ENCODE data around the gene CLEC16A.

Gene CLEC16A

GRCh38 chr16:10911267-10911666 is 33.1 kb upstream of the CLEC16A start:
- Histone ChIP-seq H3K27ac (peak overlapping the region; percentile 91), H3K36me3 (peaks cover 81% of the 10 kb centered on the region), H3K4me2 (peak overlapping the region; percentile 80), H4K20me1 (peaks cover 83% of the 10 kb centered on the region), H3K9ac (no peak overlapping the region; the same call in 1 of the 2 replicates), H3K9me3 (peaks cover 11% of the 10 kb centered on the region; the same call in 1 of the 2 replicates), H3K4me3 (no peak overlapping the region), H3K27me3 (no peaks in the 10 kb centered on the region), H3K4me1 (peaks cover 84% of the 10 kb centered on the region)
- no peak for TF ChIP-seq Cebpa-rat (IDR thresholded peaks at IDR 0.05)

DNA sequence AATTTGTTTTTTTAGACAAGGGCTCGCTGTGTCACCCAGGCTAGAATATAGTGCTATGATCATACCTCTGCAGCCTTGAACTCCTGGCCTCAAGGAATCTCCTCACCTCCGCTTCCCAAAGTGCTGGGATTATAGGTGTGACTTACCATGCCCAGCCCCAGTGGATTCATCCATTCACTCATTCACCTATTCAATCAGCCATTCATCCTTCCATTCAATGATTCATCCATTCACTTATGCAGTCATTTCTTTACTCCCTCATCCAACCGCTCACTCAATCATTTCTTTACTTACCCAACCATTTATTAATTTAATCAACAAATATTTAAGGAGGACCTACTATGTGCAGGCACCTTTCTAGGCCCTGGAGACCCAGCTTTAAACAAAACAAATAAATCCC is 27.8 kb upstream of the CLEC16A start:
- no peak overlapping the region for H3K9ac ChIP-seq
- H3K4me3 ChIP-seq, result no peak overlapping the region
- H4K20me1 ChIP-seq, result peaks cover 69% of the 10 kb centered on the region
- H3K27ac ChIP-seq, result peak overlapping the region; percentile 91
- H3K9me3 ChIP-seq, result no peaks in the 10 kb centered on the region
- peaks cover 82% of the 10 kb centered on the region for H3K4me1 ChIP-seq
- H3K4me2 ChIP-seq, result peak overlapping the region; percentile 80
- no peaks in the 10 kb centered on the region for H3K27me3 ChIP-seq
- TF ChIP-seq Cebpa-rat (IDR thresholded peaks at IDR 0.05), result no peak
- peaks cover 86% of the 10 kb centered on the region for H3K36me3 ChIP-seq

- no peak overlapping the region for H3K9ac ChIP-seq
- H3K36me3 ChIP-seq, result peaks cover 99% of the 10 kb centered on the region
- H4K20me1 ChIP-seq, result peaks cover 71% of the 10 kb centered on the region
- no peaks in the 10 kb centered on the region for H3K9me3 ChIP-seq
- H3K4me2 ChIP-seq, result peak overlapping the region; percentile 37
- no peaks in the 10 kb centered on the region for H3K27me3 ChIP-seq
- H3K4me3 ChIP-seq, result no peak overlapping the region
- TF ChIP-seq Cebpa-rat (IDR thresholded peaks at IDR 0.05), result no peak
- peaks cover 64% of the 10 kb centered on the region for H3K4me1 ChIP-seq
- H3K27ac ChIP-seq, result peak overlapping the region; percentile 45
Measured at GRCh38 chr16:10918294-10919002, 25.9 kb upstream of the CLEC16A start.

GRCh38 chr16:10919003-10919351 is 25.4 kb upstream of the CLEC16A start:
- no peak overlapping the region for H3K4me3 ChIP-seq
- no peak for TF ChIP-seq Cebpa-rat (IDR thresholded peaks at IDR 0.05)
- H3K4me1 ChIP-seq, result peaks cover 64% of the 10 kb centered on the region
- no peak overlapping the region for H3K27ac ChIP-seq
- H3K36me3 ChIP-seq, result peaks cover 99% of the 10 kb centered on the region
- no peaks in the 10 kb centered on the region for H3K9me3 ChIP-seq
- H3K9ac ChIP-seq, result no peak overlapping the region
- peak overlapping the region; percentile 37; the same call in 1 of the 2 replicates for H3K4me2 ChIP-seq
- peaks cover 77% of the 10 kb centered on the region for H4K20me1 ChIP-seq
- H3K27me3 ChIP-seq, result no peaks in the 10 kb centered on the region

DNA sequence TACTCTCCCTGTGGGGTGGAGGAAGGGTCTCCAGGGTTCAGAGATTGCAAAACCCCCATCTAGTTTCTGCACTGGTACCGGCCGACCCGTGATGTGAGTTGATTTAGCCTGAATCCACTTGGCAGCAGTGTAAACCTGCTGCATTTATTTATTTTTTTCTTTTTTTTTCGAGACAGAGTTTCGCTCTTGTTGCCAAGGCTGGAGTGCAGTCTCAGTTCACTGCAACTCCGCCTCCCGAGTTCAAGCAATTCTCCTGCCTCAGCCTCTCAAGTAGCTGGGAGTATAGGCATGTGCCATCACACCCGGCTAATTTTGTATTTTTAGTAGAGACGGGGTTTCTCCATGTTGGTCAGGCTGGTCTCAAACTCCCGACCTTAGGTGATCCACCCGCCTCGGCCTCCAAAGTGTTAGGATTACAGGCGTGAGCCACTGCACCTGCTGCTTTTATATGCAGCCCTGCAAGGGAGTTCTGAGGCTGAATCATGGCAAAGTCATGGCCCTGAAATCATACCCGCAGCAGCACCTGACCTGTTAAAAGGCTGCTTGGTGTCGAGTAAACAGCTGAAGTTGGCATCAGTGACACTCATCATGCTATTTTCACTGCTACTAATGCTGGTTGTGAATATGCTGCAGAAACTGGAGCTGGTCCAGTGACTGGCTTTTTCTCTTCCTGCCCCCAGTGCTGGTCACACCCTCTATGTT is 23.5 kb upstream of the CLEC16A start:
- Histone ChIP-seq H3K9ac (no peak overlapping the region), H3K27ac (no peak overlapping the region), H4K20me1 (peaks cover 82% of the 10 kb centered on the region), H3K4me2 (no peak overlapping the region), H3K36me3 (peaks cover 100% of the 10 kb centered on the region), H3K9me3 (no peaks in the 10 kb centered on the region), H3K27me3 (no peaks in the 10 kb centered on the region), H3K4me1 (peaks cover 50% of the 10 kb centered on the region), H3K4me3 (no peak overlapping the region)
- no peak for TF ChIP-seq Cebpa-rat (IDR thresholded peaks at IDR 0.05)

GRCh38 chr16:10921536-10922327 is 22.6 kb upstream of the CLEC16A start:
- H4K20me1 ChIP-seq, result peaks cover 82% of the 10 kb centered on the region

GRCh38 chr16:10922328-10923145 is 21.8 kb upstream of the CLEC16A start:
- Histone ChIP-seq H3K27ac (peak overlapping the region; percentile 9; the same call in 1 of the 2 replicates), H3K4me3 (no peak overlapping the region), H3K27me3 (no peaks in the 10 kb centered on the region), H3K36me3 (peaks cover 100% of the 10 kb centered on the region), H3K4me1 (peaks cover 33% of the 10 kb centered on the region), H3K9ac (no peak overlapping the region), H3K4me2 (no peak overlapping the region), H4K20me1 (peaks cover 84% of the 10 kb centered on the region), H3K9me3 (no peaks in the 10 kb centered on the region)
- TF ChIP-seq Cebpa-rat (IDR thresholded peaks at IDR 0.05), result no peak

More at GRCh38 chr16:10921536-10922327, 22.6 kb upstream of the CLEC16A start:
- H3K4me3 ChIP-seq, result no peak overlapping the region
- H3K27me3 ChIP-seq, result no peaks in the 10 kb centered on the region
- peak overlapping the region; percentile 9; the same call in 1 of the 2 replicates for H3K27ac ChIP-seq
- peaks cover 100% of the 10 kb centered on the region for H3K36me3 ChIP-seq
- peaks cover 41% of the 10 kb centered on the region for H3K4me1 ChIP-seq
- no peaks in the 10 kb centered on the region for H3K9me3 ChIP-seq
- no peak overlapping the region for H3K4me2 ChIP-seq
- H3K9ac ChIP-seq, result no peak overlapping the region
- TF ChIP-seq Cebpa-rat (IDR thresholded peaks at IDR 0.05), result peak; percentile 45; the same call in 1 of the 2 replicates

DNA sequence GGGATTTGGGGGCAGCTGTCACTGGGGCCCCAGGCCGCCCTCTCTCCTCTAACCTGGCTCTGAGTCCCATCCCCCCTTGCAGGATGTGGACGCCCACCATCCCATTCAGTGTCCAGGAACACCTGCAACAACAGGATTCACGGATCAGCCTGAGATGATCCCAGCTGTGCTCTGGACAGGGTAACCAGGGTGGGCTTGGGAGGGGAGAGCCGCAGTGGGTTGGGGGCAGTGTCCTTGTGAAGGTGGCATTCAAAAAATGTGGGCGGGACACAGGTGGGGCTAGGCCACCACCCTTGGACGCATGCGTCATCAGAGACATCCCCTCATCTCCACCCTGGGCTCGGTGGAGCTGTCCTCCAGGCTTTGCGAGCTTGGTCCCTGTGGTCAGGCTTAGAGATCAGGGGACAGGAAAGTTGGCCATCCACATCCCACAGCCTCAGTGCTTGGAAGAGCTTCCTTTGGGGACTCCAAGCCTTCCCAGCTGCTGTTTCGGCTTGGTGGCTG is 21.2 kb upstream of the CLEC16A start:
- no peaks in the 10 kb centered on the region for H3K9me3 ChIP-seq
- H3K27me3 ChIP-seq, result no peaks in the 10 kb centered on the region
- H3K4me1 ChIP-seq, result peaks cover 27% of the 10 kb centered on the region
- peak overlapping the region; percentile 30; the same call in 1 of the 2 replicates for H3K27ac ChIP-seq
- H3K36me3 ChIP-seq, result peaks cover 96% of the 10 kb centered on the region
- H3K4me3 ChIP-seq, result no peak overlapping the region
- H3K9ac ChIP-seq, result no peak overlapping the region
- TF ChIP-seq Cebpa-rat (IDR thresholded peaks at IDR 0.05), result no peak
- H3K4me2 ChIP-seq, result no peak overlapping the region
- peaks cover 84% of the 10 kb centered on the region for H4K20me1 ChIP-seq

Measured in BLaER1 (cell line).